Choroid plexus epithelial cell (primary cell): ENCODE measurements around the gene DDHD1.

Experiments used
- DNase-seq: peaks from one replicate; pipeline ENCODE4 v3.0.0-alpha.2; 2010; ENCODE audit warnings: low read depth
- H3K4me3 ChIP-seq: 2 replicates; pipeline ENCODE4 v1.5.1; 2011; ENCODE audit warnings: low read depth, mild to moderate bottlenecking, control low read depth, low read length, moderate library complexity
- CTCF ChIP-seq: conservative IDR thresholded peaks from 2 replicates; pipeline ENCODE4 v1.5.1; 2011; ENCODE audit warnings: low read depth, mild to moderate bottlenecking, control low read depth, inconsistent platforms, low read length, moderate library complexity

Gene DDHD1

DNA sequence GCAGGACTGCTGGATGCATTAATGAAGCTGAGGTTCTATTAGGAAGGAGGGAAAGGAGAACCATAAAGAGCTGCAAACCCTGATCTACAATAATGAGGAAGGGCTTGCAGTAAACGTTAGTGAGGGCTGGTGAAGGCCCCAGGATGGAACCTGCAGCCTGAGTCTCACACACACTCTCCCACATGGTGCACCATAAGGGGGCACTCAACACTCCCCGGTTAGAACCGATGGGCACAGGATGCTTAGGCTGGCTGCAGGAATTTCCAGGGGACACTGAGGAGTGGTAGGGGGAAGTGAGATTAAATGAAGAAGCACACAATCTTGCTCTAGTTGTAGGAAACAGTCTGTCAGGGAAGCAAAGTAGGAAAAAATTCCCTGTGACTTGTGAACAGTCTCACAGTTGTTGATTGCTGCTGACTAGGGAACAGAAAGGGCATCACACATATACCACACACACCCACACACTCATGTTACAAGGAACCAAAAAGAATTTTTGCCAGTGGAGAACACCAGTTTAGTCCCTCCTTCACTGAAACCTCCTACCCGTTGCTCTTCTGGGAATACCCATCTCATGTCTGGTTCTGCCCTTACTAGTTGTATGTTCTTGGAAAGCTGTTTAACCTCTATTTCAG, 146.1 kb downstream of the DDHD1 start:
- H3K4me3 ChIP-seq: no peak overlapping the region
- no peak for DNase-seq
- TF ChIP-seq CTCF: no peak

- H3K4me3 ChIP-seq: no peak overlapping the region
- no peak for TF ChIP-seq CTCF
- DNase-seq: peak; percentile 15
Measured at GRCh38 chr14:53004976-53005375, 148.1 kb downstream of the DDHD1 start.

- no peak for DNase-seq
- no peak overlapping the region for H3K4me3 ChIP-seq
- no peak for TF ChIP-seq CTCF
Measured at GRCh38 chr14:53003776-53004175, 149.3 kb downstream of the DDHD1 start.

DNA sequence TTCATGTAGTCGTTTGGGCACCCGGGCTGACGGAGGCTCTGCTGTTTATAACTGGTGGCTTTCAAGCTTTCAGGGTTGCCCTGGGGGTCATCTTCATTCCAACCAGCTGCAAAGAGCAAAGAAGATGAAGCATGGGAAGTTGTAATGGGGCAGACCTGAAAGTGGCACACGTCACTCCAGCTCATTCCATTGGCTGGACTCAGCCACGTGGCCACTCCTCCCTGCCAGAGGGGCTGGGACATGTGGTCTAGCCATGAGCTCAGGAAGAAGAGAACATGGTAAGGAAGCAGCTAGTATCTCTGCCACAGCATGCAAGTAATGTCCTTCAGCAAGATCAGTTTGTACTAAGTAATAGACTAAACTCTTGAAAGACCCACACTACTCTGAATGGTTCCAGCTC, 150.5 kb downstream of the DDHD1 start:
- DNase-seq: peak; percentile 22
- TF ChIP-seq CTCF: no peak

GRCh38 chr14:53001787-53002378, 151.2 kb downstream of the DDHD1 start:
- TF ChIP-seq CTCF: no peak
- DNase-seq: no peak
- no peak overlapping the region for H3K4me3 ChIP-seq

More for the DNA sequence above, 150.5 kb downstream of the DDHD1 start:
- no peak overlapping the region for H3K4me3 ChIP-seq

DNA sequence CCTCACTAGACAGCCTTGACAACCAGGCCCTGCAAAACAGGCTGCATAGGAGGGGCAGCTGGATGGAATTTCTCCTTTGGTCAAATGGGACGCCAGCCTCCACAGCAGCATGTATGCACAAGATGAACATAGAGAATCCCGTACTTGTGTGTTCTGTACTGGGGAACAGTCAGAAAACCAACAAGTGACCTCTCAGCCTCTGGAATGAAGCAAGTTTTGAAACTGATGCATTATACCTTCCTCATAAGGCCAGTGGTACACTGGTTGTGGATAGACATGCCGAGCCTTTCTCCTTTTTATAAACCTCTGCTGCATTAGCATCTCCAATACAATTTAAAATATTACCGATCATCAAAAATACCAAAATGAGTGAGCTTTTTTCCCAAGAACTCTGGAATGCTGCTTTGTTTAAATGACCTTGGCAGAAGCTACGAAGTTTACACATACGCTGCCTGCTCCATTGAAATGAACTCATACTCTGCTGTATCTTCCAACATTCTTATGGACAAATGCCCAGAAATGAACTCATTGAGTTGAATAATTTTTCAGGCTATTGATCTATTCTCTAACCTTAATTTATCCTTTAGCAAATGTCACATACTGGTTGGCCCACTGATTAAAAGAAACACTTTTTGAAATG, 154.6 kb downstream of the DDHD1 start:
- H3K4me3 ChIP-seq: no peak overlapping the region
- DNase-seq: peak; percentile 91
- TF ChIP-seq CTCF: no peak
